Kidney (tissue), 14 donors: ENCODE measurements around the gene ANKRD11. TPM values are rescaled to one million over a fixed set of nuclear protein-coding genes. Genes with fewer than 3 reads are reported as not detected.

Source experiments
- DNase-seq, 5 donors: peaks; one replicate each; pipeline ENCODE4 v3.0.0-alpha.2; 2013 to 2020
- FAIRE-seq: peaks from 2 replicates; lab custom pipeline; 2012; peaks lifted over from hg19 to GRCh38; lab: Jason Lieb, UNC
- H3K27ac ChIP-seq, 2 donors: one replicate each; pipeline ENCODE4 v1.7.0; 2013; ENCODE audit warnings: low read depth in 2 of 2, low read length in 2 of 2, inconsistent platforms in 1 of 2
- H3K27me3 ChIP-seq: one replicate; pipeline ENCODE4 v1.7.1; 2013; ENCODE audit warnings: low read length, inconsistent platforms; ENCODE audit not compliant: control insufficient read depth, insufficient read depth
- H3K36me3 ChIP-seq, 3 donors: one replicate each; pipeline versions ENCODE4 v1.7.0 to v1.7.1; 2013; ENCODE audit warnings: low read length in 3 of 3, control low read depth in 1 of 3, inconsistent platforms in 1 of 3; ENCODE audit not compliant: insufficient read depth in 3 of 3, control insufficient read depth in 2 of 3
- H3K4me1 ChIP-seq, 3 donors: one replicate each; pipeline versions ENCODE4 v1.7.0 to v1.7.1; 2013; ENCODE audit warnings: low read length in 3 of 3, inconsistent platforms in 1 of 3, low read depth in 1 of 3; ENCODE audit not compliant: control insufficient read depth in 2 of 3, insufficient read depth in 2 of 3
- H3K4me3 ChIP-seq, 3 donors: one replicate each; pipeline versions ENCODE4 v1.7.0 to v1.8.1; 2013; ENCODE audit warnings: low read length in 3 of 3, control low read depth in 1 of 3, inconsistent platforms in 1 of 3
- H3K9ac ChIP-seq, 3 donors: one replicate each; pipeline versions ENCODE4 v1.7.0 to v1.7.1; 2013; ENCODE audit warnings: low read length in 3 of 3, control low read depth in 1 of 3, inconsistent platforms in 1 of 3
- H3K9me3 ChIP-seq, 3 donors: one replicate each; pipeline versions ENCODE4 v1.7.0 to v1.7.1; 2013; ENCODE audit warnings: low read length in 3 of 3, control low read depth in 1 of 3, inconsistent platforms in 1 of 3; ENCODE audit not compliant: control insufficient read depth in 2 of 3, insufficient read depth in 1 of 3
- intact Hi-C: fragments of 100-400 bp; cut with DNase I; formaldehyde crosslinking; loops from one replicate; pipeline ENCODE4 v1.11.1; 2022
- polyA plus RNA-seq: library from polyadenylated mRNA; stranded (reverse); fragments of 350-450 nt; fragmentation: Illumina TruSeq; extraction: RNeasy Lipid Tissue Mini Kit (QIAGEN cat#74804); gene quantifications from one replicate; pipeline ENCODE4 v1.2.3, GENCODE V29; 2014; ENCODE audit warnings: low read depth, low replicate concordance; ENCODE audit not compliant: insufficient read depth
- total RNA-seq: library from RNA; stranded (reverse); fragmentation: NEBNext Ultra II Directional; extraction: Animal tissue kit (Norgen Biotek cat#: 25700); gene quantifications from one replicate; pipeline ENCODE4 v1.2.1, GENCODE V29; 2021
- TF ChIP-seq, protein P1 (sequence below): IDR thresholded peaks from 3 replicates; pipeline ENCODE4 v1.5.1; 2012; ENCODE audit warnings: mild to moderate bottlenecking, moderate library complexity, borderline replicate concordance; ENCODE audit not compliant: insufficient read depth; ENCODE audit errors: extremely low read depth
- donor health status: control.
- donor health status: control.
- donor health status: control.
- donor health status: control.
- donor health status: control.
- donor health status: DM: yes; HTN: yes; CAD: no.
- donor health status: Normal renal cell carcinoma (clear cell type).

ANKRD11 gene
- total and polyA plus RNA-seq, 2 donors from 2014 or later: 36.2 to 154 TPM

- FAIRE-seq: no peak
- Histone ChIP-seq H3K9me3 (no peaks in the 10 kb centered on the region), H3K4me1 (peaks cover 6 to 43% (median 42%) of the 10 kb centered on the region in 3 donors), H3K36me3 (no peaks in the 10 kb centered on the region), H3K4me3 (no peak overlapping the region), H3K27ac (peak overlapping the region in 1 of 2 donors; percentile 7), H3K27me3 (no peaks in the 10 kb centered on the region), H3K9ac (peak overlapping the region in 1 of 3 donors; percentile 36)
- TF ChIP-seq, protein P1, sequence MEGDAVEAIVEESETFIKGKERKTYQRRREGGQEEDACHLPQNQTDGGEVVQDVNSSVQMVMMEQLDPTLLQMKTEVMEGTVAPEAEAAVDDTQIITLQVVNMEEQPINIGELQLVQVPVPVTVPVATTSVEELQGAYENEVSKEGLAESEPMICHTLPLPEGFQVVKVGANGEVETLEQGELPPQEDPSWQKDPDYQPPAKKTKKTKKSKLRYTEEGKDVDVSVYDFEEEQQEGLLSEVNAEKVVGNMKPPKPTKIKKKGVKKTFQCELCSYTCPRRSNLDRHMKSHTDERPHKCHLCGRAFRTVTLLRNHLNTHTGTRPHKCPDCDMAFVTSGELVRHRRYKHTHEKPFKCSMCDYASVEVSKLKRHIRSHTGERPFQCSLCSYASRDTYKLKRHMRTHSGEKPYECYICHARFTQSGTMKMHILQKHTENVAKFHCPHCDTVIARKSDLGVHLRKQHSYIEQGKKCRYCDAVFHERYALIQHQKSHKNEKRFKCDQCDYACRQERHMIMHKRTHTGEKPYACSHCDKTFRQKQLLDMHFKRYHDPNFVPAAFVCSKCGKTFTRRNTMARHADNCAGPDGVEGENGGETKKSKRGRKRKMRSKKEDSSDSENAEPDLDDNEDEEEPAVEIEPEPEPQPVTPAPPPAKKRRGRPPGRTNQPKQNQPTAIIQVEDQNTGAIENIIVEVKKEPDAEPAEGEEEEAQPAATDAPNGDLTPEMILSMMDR: no peak
- intact Hi-C loops: no loop called here
- DNase-seq: peak in 3 of 5 donors; percentile 35 to 74 (median 57)
These were observed 47.8 kb downstream of the ANKRD11 start for GRCh38 chr16:89442588-89442987.

GRCh38 chr16:89439659-89440058 lies 50.7 kb downstream of the ANKRD11 start:
- Histone ChIP-seq H3K27ac (no peak overlapping the region), H3K4me1 (peaks cover 4 to 30% (median 23%) of the 10 kb centered on the region in 3 donors), H3K9me3 (no peaks in the 10 kb centered on the region), H3K36me3 (no peaks in the 10 kb centered on the region), H3K27me3 (no peaks in the 10 kb centered on the region), H3K4me3 (no peak overlapping the region), H3K9ac (no peak overlapping the region)
- DNase-seq (no peak), FAIRE-seq (no peak)
- TF ChIP-seq, protein P1: no peak
- intact Hi-C loops: no loop called here

GRCh38 chr16:89437991-89438390 lies 52.4 kb downstream of the ANKRD11 start:
- no peak for FAIRE-seq
- no peak overlapping the region for H3K9ac ChIP-seq

More at GRCh38 chr16:89437991-89438390, 52.4 kb downstream of the ANKRD11 start:
- TF ChIP-seq, protein P1: no peak
- H3K27ac ChIP-seq: no peak overlapping the region
- DNase-seq: no peak
- H3K9me3 ChIP-seq: no peaks in the 10 kb centered on the region
- H3K4me3 ChIP-seq: no peak overlapping the region
- intact Hi-C loops: no loop called here
- H3K27me3 ChIP-seq: no peaks in the 10 kb centered on the region
- H3K36me3 ChIP-seq: no peaks in the 10 kb centered on the region
- H3K4me1 ChIP-seq: peaks cover 3 to 19% (median 11%) of the 10 kb centered on the region in 3 donors
